Measurements from ENCODE around the gene SULF2. TPM values are rescaled to one million over a fixed set of nuclear protein-coding genes. Genes with fewer than 3 reads are reported as not detected.

The SULF2 gene
- total and polyA plus RNA-seq, 2 of the 13 experiments (the other 11 are each of a cell fraction or from before 2014, with no cell fraction given) = 7.2 to 50.9 TPM

- Histone ChIP-seq H2AFZ (ENCODE audit: low read length) (no peak overlapping the region), H3K27me3 (ENCODE audit: control insufficient read depth in 1 of 2, insufficient read depth in 2 of 2, low read length in 2 of 2) (no peaks in the 10 kb centered on the region), H3K79me2 (ENCODE audit: insufficient read depth, low read length) (no peaks in the 10 kb centered on the region), H3K9me3 (ENCODE audit: low read length) (no peaks in the 10 kb centered on the region), H3K36me3 (replicated peaks in 1 of 2; ENCODE audit: control insufficient read depth in 1 of 2, insufficient read depth in 2 of 2, low read length in 2 of 2) (no peaks in the 10 kb centered on the region), H3K4me3 (replicated peaks in 1 of 3; ENCODE audit: insufficient read depth in 1 of 3, low read depth in 2 of 3, low read length in 3 of 3) (no peak overlapping the region), H3K9ac (ENCODE audit: insufficient read depth, low read depth, low read length) (no peak overlapping the region), H3K27ac (ENCODE audit: extremely low read length, insufficient read depth, low read length) (no peak overlapping the region), H3K4me2 (ENCODE audit: low read depth, low read length) (no peak overlapping the region), H3K4me1 (ENCODE audit: insufficient read depth, low read length) (peaks cover 42% of the 10 kb centered on the region), H4K20me1 (ENCODE audit: insufficient read depth, low read length) (no peaks in the 10 kb centered on the region)
- ATAC-seq = no peak
- POLR2A ChIA-PET = interaction anchor here (0.7 kb wide), 1 partner anchor 29 kb away, joined by 3 read pairs; no protein-coding TSS in a partner anchor
- WGBS (ENCODE audit: low lambda C conversion rate) = 83% methylated on average over 4 of the region's 4 CpGs
- DNase-seq (ENCODE audit: low spot score) = no peak
- CTCF ChIA-PET (ENCODE audit: low intra/inter-chr PET ratio, low total read pairs) = interaction anchor here (3.2 kb wide), 1 partner anchor 942 kb away, joined by 40 read pairs; no protein-coding TSS in a partner anchor
- intact Hi-C loops (cut with micrococcal nuclease; ENCODE audit: unreplicated experiment) = loop anchor here (5.0 kb wide), 1 partner anchor 48 kb away; no protein-coding TSS in a partner anchor
- no TSS peak for BruUV-seq (replicated peaks)
- FAIRE-seq = no peak
- TF ChIP-seq ZNF691 (CRISPR knock-in tag; IDR thresholded peaks at IDR 0.05; ENCODE audit: borderline replicate concordance, low read depth) = no peak
- TF ChIP-seq NFE2L1 (CRISPR knock-in tag; IDR thresholded peaks at IDR 0.05; ENCODE audit: borderline replicate concordance) = no peak
- no peak for TF ChIP-seq RARA (CRISPR knock-in tag; IDR thresholded peaks at IDR 0.05)
- TF ChIP-seq SRF (IDR thresholded peaks at IDR 0.05; ENCODE audit: low read depth, low read length) = no peak
- TF ChIP-seq EHMT2 (IDR thresholded peaks at IDR 0.05; ENCODE audit: borderline replicate concordance, low read depth, low read length) = no peak
- TF ChIP-seq DR1 (CRISPR knock-in tag; IDR thresholded peaks at IDR 0.05) = no peak
- no peak for TF ChIP-seq KLF6 (CRISPR knock-in tag; IDR thresholded peaks at IDR 0.05)
- TF ChIP-seq ZNF704 (CRISPR knock-in tag; IDR thresholded peaks at IDR 0.05; ENCODE audit: borderline replicate concordance) = no peak
- TF ChIP-seq ZNF543 (CRISPR knock-in tag; IDR thresholded peaks at IDR 0.05) = no peak
- no peak for TF ChIP-seq CEBPB (IDR thresholded peaks at IDR 0.05; ENCODE audit: borderline replicate concordance, low read depth, low read length)
- in situ Hi-C loops (cut with HindIII; ENCODE audit: extremely low pct_ligation_motif_present, low pct_unique_long_range_greater_than_20kb) = loop anchor here (5.0 kb wide), 1 partner anchor 33 kb away; no protein-coding TSS in a partner anchor
Measured at GRCh38 chr20:47679462-47679861, 105.8 kb downstream of the SULF2 start.

Data from HepG2 (cell line).